AG10803 (cell line): ENCODE data around the gene ALK.

ENCODE experiments used
- DNase-seq: peaks from one replicate; pipeline ENCODE4 v3.0.0; 2010; ENCODE audit warnings: low read depth
- H3K4me3 ChIP-seq: 2 replicates; pipeline ENCODE4 v1.5.1; 2011; ENCODE audit warnings: mild to moderate bottlenecking, low read length, control low read depth
- TF ChIP-seq, protein P1 (sequence below): conservative IDR thresholded peaks from 2 replicates; pipeline ENCODE4 v1.5.1; 2011; ENCODE audit warnings: mild to moderate bottlenecking, low read length, control low read depth, inconsistent platforms

Gene ALK

GRCh38 chr2:29164091-29164846 is 757.1 kb downstream of the ALK start:
- TF ChIP-seq, protein P1, sequence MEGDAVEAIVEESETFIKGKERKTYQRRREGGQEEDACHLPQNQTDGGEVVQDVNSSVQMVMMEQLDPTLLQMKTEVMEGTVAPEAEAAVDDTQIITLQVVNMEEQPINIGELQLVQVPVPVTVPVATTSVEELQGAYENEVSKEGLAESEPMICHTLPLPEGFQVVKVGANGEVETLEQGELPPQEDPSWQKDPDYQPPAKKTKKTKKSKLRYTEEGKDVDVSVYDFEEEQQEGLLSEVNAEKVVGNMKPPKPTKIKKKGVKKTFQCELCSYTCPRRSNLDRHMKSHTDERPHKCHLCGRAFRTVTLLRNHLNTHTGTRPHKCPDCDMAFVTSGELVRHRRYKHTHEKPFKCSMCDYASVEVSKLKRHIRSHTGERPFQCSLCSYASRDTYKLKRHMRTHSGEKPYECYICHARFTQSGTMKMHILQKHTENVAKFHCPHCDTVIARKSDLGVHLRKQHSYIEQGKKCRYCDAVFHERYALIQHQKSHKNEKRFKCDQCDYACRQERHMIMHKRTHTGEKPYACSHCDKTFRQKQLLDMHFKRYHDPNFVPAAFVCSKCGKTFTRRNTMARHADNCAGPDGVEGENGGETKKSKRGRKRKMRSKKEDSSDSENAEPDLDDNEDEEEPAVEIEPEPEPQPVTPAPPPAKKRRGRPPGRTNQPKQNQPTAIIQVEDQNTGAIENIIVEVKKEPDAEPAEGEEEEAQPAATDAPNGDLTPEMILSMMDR, result no peak
- H3K4me3 ChIP-seq, result no peak overlapping the region
- no peak for DNase-seq

GRCh38 chr2:29162204-29162928 is 759.0 kb downstream of the ALK start:
- no peak for DNase-seq
- H3K4me3 ChIP-seq, result no peak overlapping the region
- TF ChIP-seq, protein P1, result no peak

DNA sequence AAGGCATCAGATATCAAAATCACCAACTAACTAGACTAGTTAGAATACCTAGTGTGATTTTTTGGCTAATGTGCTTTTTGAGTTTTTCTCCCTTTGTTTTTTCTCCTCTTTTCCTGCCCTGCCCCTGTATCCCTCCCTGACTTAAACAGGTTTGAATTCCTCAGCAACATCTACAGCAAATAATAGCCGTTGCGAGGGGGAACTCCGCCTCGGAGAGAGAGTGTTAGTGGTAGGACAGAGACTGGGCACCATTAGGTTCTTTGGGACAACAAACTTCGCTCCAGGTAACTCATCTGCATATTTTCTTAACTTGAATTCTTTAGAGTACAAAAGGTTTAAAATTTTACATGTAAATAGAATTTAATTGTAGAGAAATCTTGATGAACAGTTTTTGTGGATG is 761.2 kb downstream of the ALK start:
- TF ChIP-seq, protein P1, result no peak
- DNase-seq, result no peak
- no peak overlapping the region for H3K4me3 ChIP-seq

DNA sequence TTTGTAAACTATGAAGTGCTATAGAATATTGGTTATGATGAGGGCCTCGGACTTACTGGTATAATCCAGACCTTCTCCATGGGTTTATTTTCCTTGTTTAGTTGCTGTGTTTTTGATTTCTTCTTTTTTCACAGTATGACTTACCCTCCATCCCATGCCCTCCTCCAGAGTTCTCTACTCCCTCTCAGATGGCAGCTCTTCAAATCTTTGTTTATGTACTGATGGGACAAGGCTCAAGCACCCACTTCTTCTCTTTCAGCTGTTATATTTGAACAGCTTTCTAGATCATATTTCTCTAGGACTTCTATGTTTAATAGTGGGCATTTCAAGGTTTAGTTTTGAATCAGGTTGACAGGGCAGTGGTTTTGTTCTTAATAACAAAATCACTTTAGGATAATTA is 762.3 kb downstream of the ALK start:
- no peak for DNase-seq
- H3K4me3 ChIP-seq, result no peak overlapping the region
- TF ChIP-seq, protein P1, result no peak

- no peak overlapping the region for H3K4me3 ChIP-seq
- TF ChIP-seq, protein P1, result no peak
- DNase-seq, result no peak
Measured at GRCh38 chr2:29157131-29157530, 764.3 kb downstream of the ALK start.

DNA sequence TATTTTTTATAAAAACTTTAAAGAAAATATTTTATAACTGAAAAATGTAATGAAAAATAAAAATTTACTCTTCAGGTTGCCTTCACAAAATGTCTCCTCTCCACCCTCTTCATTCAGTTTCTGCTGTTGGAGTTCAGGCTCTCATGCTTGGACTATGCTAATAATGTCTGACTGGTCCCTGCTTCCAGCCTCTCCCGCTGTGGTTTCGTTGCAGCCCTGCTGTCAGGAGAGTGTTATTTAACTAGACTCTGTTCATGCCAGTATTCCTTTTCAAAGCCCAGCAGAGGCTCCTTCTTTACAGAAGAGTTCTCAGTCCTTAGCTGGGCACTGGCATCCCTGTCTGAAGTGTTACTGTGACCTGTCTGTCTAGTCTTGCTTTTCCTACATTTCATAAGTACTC is 765.8 kb downstream of the ALK start:
- TF ChIP-seq, protein P1, result no peak
- no peak overlapping the region for H3K4me3 ChIP-seq
- DNase-seq, result no peak

DNA sequence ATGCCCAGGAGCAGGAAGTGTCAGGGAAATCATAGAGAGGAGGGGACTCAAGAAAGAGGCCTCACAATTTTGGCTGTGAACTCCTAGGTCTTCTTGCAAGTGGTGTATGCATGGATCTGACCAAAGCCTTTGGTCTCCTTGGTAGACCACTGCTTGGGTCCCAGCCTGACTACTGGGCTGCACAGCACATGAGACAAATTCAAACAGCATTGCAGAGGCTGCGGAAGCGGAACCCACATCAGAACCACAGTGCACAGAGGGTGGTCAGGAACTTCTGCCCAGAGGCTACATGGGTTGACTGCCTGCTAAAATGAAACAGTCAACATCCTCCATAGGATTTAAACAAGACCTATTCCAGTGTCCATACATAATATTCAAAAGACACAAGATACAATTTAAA is 766.8 kb downstream of the ALK start:
- DNase-seq, result no peak
- TF ChIP-seq, protein P1, result no peak
- H3K4me3 ChIP-seq, result no peak overlapping the region
